ENCODE results near the gene MYEOV.

The MYEOV gene

GRCh38 chr11:69293819-69294505, at the start of gene MYEOV:
Gene MYEOV (plus strand): TSS chr11:69294155. CDS start chr11:69295355, 1,200 bp downstream.
- DNase-seq (ENCODE audit: low read depth in 2 of 3, low spot score in 2 of 3), result peak in 1 of 3 experiments; percentile 23

- DNase-seq (ENCODE audit: low read depth in 2 of 3, low spot score in 2 of 3), result no peak
Observed at GRCh38 chr11:69244266-69244665, 49.7 kb upstream of the MYEOV start.

DNA sequence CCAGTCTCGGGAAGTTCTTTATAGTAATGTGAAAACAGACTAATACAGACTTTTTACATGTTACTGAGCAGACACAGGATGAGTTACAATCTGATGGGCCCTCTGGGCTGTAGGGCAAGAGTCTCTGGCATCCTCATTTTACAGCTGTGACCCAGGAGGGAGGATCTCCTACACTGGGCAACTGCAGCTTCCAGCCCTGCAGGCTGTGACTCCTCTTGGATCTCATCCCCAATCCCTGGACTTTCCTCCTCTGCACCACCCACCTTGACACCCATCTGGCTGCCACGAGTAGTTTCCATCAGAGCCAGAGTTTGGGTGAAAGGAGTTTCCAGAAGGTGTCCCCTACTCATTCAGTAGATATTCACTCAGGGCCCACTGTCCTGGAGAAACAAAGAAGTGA, 48.9 kb upstream of the MYEOV start:
- no peak for DNase-seq (ENCODE audit: low read depth in 2 of 3, low spot score in 2 of 3)

DNA sequence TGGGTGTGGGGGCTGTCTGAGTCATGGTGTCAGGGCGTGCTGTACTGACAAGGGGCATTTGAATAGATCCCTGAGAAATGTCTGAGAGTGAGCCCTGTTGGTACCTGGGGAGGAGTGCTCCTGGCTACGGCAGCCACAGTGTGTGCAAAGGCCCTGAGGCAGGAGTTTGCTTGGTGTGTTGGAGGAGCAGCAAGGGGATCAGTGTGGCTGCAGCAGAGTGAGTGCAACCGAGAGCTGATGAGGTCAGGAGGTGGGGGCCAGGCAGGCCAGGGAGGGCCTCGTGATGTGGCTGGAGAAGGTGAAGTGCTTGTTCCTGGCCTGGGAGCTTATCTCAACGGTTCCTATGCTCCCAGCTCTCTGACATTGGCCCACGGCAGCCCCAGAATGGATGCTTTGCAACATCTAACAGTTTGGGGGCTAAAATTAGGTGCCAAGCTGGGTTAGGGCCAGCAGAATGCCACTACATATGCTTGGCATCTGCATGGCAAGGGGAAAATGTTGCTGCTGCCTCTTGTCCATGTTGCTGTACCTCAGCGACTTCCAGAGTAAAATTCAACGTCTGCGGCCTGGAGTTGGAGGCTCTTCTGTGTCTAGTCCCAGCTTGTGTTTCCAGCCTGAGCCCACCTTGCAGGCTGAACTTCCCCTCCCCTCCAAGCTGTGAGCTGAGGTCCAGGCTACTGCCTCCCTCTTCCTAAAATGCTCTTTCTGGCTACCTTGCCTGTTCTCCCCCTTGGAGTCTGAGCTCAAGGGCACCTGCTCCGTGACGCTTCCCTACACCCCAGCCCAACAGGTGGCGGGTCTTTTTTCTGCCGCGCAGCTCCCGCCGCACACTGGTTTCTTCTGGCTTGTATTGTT, 48.2 kb upstream of the MYEOV start:
- no peak for DNase-seq (ENCODE audit: low read depth in 2 of 3, low spot score in 2 of 3)

GRCh38 chr11:69249311-69250185, 44.4 kb upstream of the MYEOV start:
- DNase-seq (ENCODE audit: low read depth in 2 of 3, low spot score in 2 of 3), result no peak

DNA sequence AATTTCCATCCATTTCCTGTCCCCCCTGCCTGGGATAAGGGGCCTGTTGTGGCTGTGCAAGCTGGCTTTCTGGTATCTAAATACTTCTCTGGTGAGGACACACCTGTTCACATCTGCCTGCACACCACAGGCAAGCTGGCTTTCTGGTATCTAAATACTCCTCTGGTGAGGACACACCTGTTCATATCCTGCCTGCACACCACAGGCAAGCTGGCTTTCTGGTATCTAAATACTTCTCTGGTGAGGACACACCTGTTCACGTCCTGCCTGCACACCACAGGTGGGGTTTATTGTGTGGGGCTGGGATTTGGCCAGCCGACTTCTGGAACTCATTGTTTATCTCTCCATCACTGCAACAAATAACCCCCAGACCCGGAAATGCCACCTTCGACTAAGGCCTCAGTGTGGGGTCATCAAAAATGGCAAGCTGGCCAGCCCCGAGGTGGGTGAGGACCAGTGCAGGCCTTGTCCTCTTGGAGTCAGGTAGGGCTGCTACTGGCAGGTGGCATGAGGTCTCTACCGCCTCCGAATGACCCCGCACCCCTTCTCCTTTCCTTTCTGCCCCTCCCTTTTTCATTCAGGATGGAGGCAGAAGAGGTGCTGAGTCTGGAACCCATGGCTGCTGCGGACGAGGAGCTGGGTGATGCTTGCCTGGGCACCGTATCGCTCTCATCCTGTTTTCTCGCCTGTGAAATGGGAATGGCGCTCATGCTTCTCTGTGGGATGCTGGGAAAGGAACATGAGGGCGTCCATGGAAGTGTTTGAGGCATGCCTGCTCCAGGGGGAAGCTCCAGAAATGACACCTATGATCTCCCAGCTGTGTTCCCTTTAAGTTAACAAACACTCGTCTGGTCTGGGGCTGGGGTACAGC, 43.5 kb upstream of the MYEOV start:
- DNase-seq (ENCODE audit: low read depth in 2 of 3, low spot score in 2 of 3), result no peak

DNA sequence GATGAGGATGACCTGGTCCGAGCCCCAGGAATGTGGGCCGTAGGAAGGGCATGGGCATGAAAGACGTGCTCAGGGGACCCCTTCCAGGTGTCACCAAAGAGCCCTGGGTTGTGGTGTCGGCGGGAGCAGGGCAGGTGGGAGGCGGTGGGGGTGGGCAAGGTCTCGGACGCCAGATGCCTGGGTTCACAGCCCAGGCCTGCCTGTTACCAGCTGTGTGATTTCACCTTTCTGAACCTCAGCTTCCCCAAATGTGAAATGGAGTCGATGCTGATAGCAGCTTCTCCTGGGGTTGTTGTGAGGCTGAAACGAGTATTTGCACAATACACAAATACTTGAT, 42.9 kb upstream of the MYEOV start:
- DNase-seq (ENCODE audit: low read depth in 2 of 3, low spot score in 2 of 3), result no peak

- DNase-seq (ENCODE audit: low read depth in 2 of 3, low spot score in 2 of 3), result no peak
Observed at GRCh38 chr11:69251639-69252489, 42.1 kb upstream of the MYEOV start.

DNA sequence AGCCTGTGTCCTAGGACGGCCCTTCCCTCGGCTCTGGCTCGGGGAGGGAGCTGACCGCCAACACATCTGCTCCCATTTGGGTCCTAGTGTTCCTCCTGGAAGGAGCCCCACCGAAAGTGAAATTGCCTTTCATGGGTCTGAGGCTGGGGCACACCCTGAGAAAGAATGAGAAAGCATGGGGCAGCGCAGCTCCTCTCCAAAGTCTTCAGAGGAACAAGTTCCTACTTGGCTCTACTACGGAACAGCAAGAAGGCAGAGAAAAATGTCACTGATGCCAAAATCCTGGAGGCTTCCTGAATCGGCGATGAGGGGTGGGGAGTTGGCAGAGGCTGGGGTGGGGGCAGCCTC, 41.5 kb upstream of the MYEOV start:
- DNase-seq (ENCODE audit: low read depth in 2 of 3, low spot score in 2 of 3), result no peak

DNA sequence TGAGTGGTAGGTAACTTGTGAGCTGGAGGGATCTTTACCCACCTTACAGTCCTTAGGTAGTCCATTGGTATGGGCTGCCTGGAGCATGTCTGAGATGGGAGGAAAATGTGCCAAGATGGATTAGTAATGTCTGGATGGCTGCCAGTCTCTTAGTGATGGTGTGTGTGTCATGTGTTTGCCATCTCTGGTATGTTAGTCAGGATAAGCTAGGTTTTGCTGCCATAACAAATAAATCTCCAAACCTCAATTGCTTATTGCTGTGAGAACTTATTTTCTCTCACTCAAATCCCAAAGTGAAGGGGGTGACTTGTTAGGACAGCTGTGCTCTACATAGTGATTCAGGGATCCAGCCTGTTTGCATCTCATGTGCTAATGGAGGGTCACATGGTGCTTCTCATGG, 40.9 kb upstream of the MYEOV start:
- no peak for DNase-seq (ENCODE audit: low read depth in 2 of 3, low spot score in 2 of 3)

- DNase-seq (ENCODE audit: low read depth in 2 of 3, low spot score in 2 of 3), result no peak
Observed at GRCh38 chr11:69257134-69257533, 36.8 kb upstream of the MYEOV start.

DNA sequence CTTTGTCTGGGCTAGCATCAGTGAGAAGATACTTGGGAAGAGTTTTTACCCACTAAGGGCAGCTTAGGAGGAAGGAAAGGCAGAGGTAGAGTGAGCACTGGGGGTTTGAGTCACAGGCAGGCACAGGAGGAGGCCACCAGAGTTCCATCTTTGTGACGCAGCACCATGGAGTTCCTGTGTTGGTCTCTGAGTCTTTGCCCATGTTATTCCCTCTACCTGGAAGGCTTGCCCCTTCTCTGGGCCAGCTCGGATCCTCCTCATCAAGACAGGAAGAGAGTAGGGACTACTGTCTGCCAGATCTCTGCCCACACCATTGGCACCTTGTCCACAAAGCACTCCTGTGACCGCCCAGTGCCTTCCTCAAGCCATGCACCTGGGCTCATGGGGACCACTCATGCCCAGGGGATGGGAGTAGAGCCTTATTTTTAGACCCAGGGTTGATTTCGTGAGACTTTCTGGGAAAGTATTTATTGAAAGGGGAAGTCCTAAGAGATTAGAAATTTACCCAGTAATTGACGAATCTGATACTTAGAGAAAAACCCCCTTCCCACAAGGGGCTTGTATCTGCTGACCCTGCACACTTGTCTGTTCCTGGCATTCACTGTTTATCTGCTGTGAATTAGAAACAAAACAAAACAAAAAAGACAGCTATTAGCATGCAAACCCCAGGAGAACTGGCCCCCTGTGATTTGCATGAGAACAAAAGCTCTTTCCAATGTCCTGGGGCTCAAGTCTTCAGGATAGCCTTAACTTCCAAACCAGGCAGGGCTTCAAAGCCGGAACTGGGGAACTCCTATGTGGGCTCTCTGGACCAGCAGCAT, 35.9 kb upstream of the MYEOV start:
- DNase-seq (ENCODE audit: low read depth in 2 of 3, low spot score in 2 of 3), result no peak

DNA sequence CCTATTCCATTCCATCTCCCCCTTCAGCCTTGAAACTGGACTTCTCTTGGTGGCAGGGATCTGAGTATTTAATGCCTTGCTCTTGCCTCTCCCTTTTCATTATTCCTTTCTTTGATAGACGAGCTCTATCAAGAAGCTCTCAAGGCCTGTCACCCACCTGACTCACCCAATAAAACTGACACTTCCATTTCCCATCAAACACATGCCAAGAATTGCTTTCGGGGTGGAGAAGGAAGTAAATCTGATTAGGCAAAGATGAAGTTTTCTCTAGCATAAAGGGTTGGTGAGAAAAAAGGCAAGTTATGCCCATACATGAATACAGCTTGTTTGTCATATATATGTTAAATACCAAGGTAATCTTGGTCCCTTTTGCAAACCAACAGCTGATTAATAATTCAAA, 34.9 kb upstream of the MYEOV start:
- DNase-seq (ENCODE audit: low read depth in 2 of 3, low spot score in 2 of 3), result no peak

DNA sequence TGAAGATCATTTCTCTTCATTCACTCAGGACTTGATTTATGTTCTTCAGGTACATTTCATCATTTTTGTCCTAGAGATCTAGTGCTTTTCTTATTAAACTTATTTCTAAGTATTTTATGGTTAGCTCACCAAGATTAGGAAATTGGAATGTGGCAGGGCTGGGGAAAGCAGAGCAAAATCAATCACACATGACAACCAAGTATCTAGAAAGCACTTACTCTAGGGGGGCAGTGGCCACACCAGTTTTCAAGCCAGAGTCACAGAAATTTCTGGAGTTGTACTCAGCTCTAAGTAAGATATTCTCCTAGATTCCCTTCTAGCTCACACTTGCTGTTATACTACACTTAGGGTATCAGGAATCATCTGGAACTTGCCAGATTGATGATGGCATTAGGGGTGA, 33.3 kb upstream of the MYEOV start:
- no peak for DNase-seq (ENCODE audit: low read depth in 2 of 3, low spot score in 2 of 3)

DNA sequence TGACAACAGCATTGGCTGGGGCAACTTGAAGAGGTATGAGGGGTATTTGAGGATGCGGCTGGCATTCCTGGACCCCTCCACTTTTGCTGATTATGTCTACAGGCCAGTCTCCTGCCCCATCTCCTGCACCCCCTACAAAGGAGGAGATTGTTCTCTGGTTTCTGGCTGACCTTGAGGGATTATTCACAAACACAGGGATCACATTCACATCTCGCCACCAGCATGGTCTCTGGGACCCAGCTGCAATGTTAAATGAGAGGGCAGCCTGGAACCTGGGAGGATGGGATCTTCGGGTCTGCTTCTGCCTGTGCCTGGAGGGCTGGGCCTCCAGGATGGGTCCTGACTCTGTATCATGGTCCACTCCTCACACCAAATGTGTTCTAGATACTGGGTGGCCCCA, 32.8 kb upstream of the MYEOV start:
- DNase-seq (ENCODE audit: low read depth in 2 of 3, low spot score in 2 of 3), result no peak

- DNase-seq (ENCODE audit: low read depth in 2 of 3, low spot score in 2 of 3), result no peak
Observed at GRCh38 chr11:69262918-69263735, 30.8 kb upstream of the MYEOV start.

- DNase-seq (ENCODE audit: low read depth in 2 of 3, low spot score in 2 of 3), result no peak
Observed at GRCh38 chr11:69263736-69264052, 30.3 kb upstream of the MYEOV start.

GRCh38 chr11:69264486-69264885, 29.5 kb upstream of the MYEOV start:
- DNase-seq (ENCODE audit: low read depth in 2 of 3, low spot score in 2 of 3), result no peak
